ENCODE data around the gene ADAM19. TPM values are rescaled to one million over a fixed set of nuclear protein-coding genes. Genes with fewer than 3 reads are reported as not detected.
A peak's percentile ranks its signal among the peaks of the same experiment; 100 is the strongest.
"Not testable (repeated sequence)": the region's sequence is repeated elsewhere in the genome, so short reads cannot be mapped to it uniquely, and the experiment has no call there.

The ADAM19 gene
- total RNA-seq, 1 experiment from 2014 or later, result 50.0 TPM

DNA sequence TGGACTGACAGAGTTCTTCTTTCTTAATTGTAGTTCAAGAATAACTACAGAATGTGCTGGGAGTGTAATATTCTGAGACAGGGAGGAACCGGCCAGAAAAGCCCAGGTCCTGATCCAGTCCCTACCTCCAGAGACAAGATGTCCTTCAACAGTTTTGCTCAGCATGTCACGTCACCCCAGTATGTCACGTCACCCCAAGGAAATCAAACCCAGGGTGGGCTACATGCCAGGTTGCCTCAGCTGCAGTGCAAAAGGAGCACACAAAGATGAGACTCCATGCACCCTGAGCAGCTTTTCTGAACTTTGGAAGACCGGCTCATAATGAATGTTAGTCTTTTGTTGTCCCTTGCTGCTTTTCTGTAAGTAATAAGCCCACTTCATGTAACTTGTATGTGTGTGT lies 141.5 kb downstream of the ADAM19 start:
- Histone ChIP-seq H3K27me3 (no peaks in the 10 kb centered on the region), H3K27ac (no peak overlapping the region), H3K36me3 (no peaks in the 10 kb centered on the region), H3K9me3 (replicated peaks) (no peaks in the 10 kb centered on the region; the same call in none of the 2 replicates), H3K4me3 (no peak overlapping the region), H3K4me1 (no peaks in the 10 kb centered on the region; the same call in 1 of the 2 replicates)
- DNase-seq, result no peak

DNA sequence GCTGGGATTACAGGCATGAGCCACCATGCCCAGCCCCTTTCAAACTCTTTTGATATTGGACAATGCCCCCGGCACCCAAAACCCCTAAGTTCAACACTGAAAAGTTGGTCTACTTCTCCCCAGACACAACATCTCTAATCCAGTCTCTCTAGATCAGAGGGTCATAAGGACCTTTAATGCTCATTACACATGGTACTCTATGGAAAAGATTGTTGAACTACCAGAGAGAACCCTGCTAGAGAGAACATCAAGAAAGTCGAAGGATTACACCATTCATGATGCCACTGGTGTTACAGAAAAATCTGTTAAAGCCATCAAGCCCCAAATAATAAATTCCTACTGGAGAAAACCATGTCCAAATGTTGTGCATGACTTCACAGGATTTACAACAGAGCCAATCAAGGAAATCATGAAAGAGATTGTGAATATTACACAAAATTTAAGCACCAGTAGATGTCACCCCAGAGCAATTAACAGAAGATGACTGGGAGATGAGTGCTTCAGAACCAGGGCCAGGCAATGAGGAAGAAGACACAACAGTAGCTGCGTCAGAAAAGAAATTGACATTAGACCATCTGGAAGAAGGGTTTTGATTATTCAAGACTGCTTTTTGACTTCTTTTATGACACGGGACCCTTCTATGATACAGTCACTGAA lies 143.9 kb downstream of the ADAM19 start:
- peak; percentile 39 to 82 for DNase-seq
- no peaks in the 10 kb centered on the region; the same call in none of the 2 replicates for H3K9me3 ChIP-seq (replicated peaks)
- no peaks in the 10 kb centered on the region for H3K27me3 ChIP-seq
- H3K4me3 ChIP-seq, result no peak overlapping the region
- no peaks in the 10 kb centered on the region for H3K36me3 ChIP-seq
- no peaks in the 10 kb centered on the region; the same call in 1 of the 2 replicates for H3K4me1 ChIP-seq
- H3K27ac ChIP-seq, result no peak overlapping the region

DNA sequence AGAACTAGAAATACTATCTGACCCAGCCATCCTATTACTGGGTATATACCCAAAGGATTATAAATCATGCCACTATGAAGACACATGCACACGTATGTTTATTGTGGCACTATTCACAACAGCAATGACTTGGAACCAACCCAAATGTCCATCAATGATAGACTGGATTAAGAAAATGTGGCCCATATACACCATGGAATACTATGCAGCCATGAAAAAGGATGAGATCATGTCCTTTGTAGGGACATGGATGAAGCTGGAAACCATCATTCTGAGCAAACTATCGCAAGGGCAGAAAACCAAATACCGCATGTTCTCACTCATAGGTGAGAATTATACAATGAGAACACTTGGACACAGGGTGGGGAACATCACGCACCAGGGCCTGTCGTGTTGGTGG lies 145.7 kb downstream of the ADAM19 start:
- not testable (repeated sequence) for DNase-seq; H3K9me3 ChIP-seq (replicated peaks); H3K4me3 ChIP-seq; H3K27ac ChIP-seq; H3K27me3 ChIP-seq; H3K4me1 ChIP-seq; H3K36me3 ChIP-seq

Other genes with a start within 250 kb of the ADAM19 start
- gene NIPAL4, start 115.6 kb downstream of the ADAM19 start, total RNA-seq (2014; rRNA removed; shearing (Covaris generic)), result not detected in 2 replicates
- gene SOX30, start 76.7 kb upstream of the ADAM19 start, total RNA-seq (2014; rRNA removed; shearing (Covaris generic)), result 0.13 TPM in 1 of 2 replicates, not detected in the other
- not detected in 2 replicates for gene C5orf52, start 95.8 kb upstream of the ADAM19 start, total RNA-seq (2014; rRNA removed; shearing (Covaris generic))
- 23.8 and 27.2 TPM in 2 replicates for gene THG1L, start 155.6 kb upstream of the ADAM19 start, total RNA-seq (2014; rRNA removed; shearing (Covaris generic))
- gene LSM11, start 167.9 kb upstream of the ADAM19 start, total RNA-seq (2014; rRNA removed; shearing (Covaris generic)), result 10.9 and 11.0 TPM in 2 replicates

All from SJCRH30 (cell line).